AG10803 (cell line): ENCODE results near the gene RASIP1.

Experiments used
- DNase-seq: peaks from one replicate; pipeline ENCODE4 v3.0.0; 2010; ENCODE audit warnings: low read depth
- H3K4me3 ChIP-seq: 2 replicates; pipeline ENCODE4 v1.5.1; 2011; ENCODE audit warnings: mild to moderate bottlenecking, low read length, control low read depth
- CTCF ChIP-seq: conservative IDR thresholded peaks from 2 replicates; pipeline ENCODE4 v1.5.1; 2011; ENCODE audit warnings: mild to moderate bottlenecking, low read length, control low read depth, inconsistent platforms

The RASIP1 gene

GRCh38 chr19:48711106-48711662 lies 29.2 kb downstream of the RASIP1 start:
- no peak overlapping the region for H3K4me3 ChIP-seq
- TF ChIP-seq CTCF, result no peak
- DNase-seq, result no peak

- no peak overlapping the region for H3K4me3 ChIP-seq
- no peak for TF ChIP-seq CTCF
- no peak for DNase-seq
These were observed 31.9 kb downstream of the RASIP1 start for GRCh38 chr19:48708471-48708870.

- peak; percentile 25 for DNase-seq
- no peak for TF ChIP-seq CTCF
- H3K4me3 ChIP-seq, result no peak overlapping the region
These were observed 35.0 kb downstream of the RASIP1 start for GRCh38 chr19:48705431-48705830.

- no peak for DNase-seq
- no peak for TF ChIP-seq CTCF
- H3K4me3 ChIP-seq, result no peak overlapping the region
These were observed 37.1 kb downstream of the RASIP1 start for GRCh38 chr19:48703316-48703715.

- no peak overlapping the region for H3K4me3 ChIP-seq
- TF ChIP-seq CTCF, result no peak
- no peak for DNase-seq
These were observed 37.7 kb downstream of the RASIP1 start for GRCh38 chr19:48702701-48703100.

GRCh38 chr19:48698046-48698445 lies 42.4 kb downstream of the RASIP1 start:
- DNase-seq, result peak; percentile 73
- TF ChIP-seq CTCF, result no peak
- H3K4me3 ChIP-seq, result no peak overlapping the region

GRCh38 chr19:48696353-48697010 lies 43.9 kb downstream of the RASIP1 start:
- no peak for TF ChIP-seq CTCF
- DNase-seq, result no peak
- H3K4me3 ChIP-seq, result peak overlapping the region; percentile 26
